ENCODE results near the gene CCDC190.

Gene CCDC190

GRCh38 chr1:162851341-162851740, 9.6 kb downstream of the CCDC190 start:
- H3K9ac ChIP-seq (ENCODE audit: low read length) = no peak overlapping the region
- H3K9me3 ChIP-seq (ENCODE audit: low read length) = no peaks in the 10 kb centered on the region
- no peaks in the 10 kb centered on the region for H3K36me3 ChIP-seq (ENCODE audit: insufficient read depth, low read length)
- H3K4me3 ChIP-seq (ENCODE audit: low read depth in 1 of 2, low read length in 2 of 2) = no peak overlapping the region
- no peaks in the 10 kb centered on the region for H3K4me1 ChIP-seq (ENCODE audit: insufficient read depth, low read length)
- no peak overlapping the region for H3K27ac ChIP-seq (ENCODE audit: low read depth, low read length)
- H3K27me3 ChIP-seq (ENCODE audit: control insufficient read depth in 1 of 2, insufficient read depth in 2 of 2, low read length in 2 of 2) = no peaks in the 10 kb centered on the region

- H3K4me1 ChIP-seq (ENCODE audit: insufficient read depth, low read length) = no peaks in the 10 kb centered on the region
- H3K9ac ChIP-seq (ENCODE audit: low read length) = no peak overlapping the region
Measured at GRCh38 chr1:162849711-162850110, 11.3 kb downstream of the CCDC190 start.

GRCh38 chr1:162847839-162848453, 13.0 kb downstream of the CCDC190 start:
- H3K36me3 ChIP-seq (ENCODE audit: insufficient read depth, low read length) = no peaks in the 10 kb centered on the region
- no peaks in the 10 kb centered on the region for H3K9me3 ChIP-seq (ENCODE audit: low read length)
- H3K9ac ChIP-seq (ENCODE audit: low read length) = no peak overlapping the region

More at GRCh38 chr1:162849711-162850110, 11.3 kb downstream of the CCDC190 start:
- Histone ChIP-seq H3K27ac (ENCODE audit: low read depth, low read length) (no peak overlapping the region), H3K9me3 (ENCODE audit: low read length) (no peaks in the 10 kb centered on the region), H3K27me3 (ENCODE audit: control insufficient read depth in 1 of 2, insufficient read depth in 2 of 2, low read length in 2 of 2) (no peaks in the 10 kb centered on the region), H3K36me3 (ENCODE audit: insufficient read depth, low read length) (no peaks in the 10 kb centered on the region), H3K4me3 (ENCODE audit: low read depth in 1 of 2, low read length in 2 of 2) (no peak overlapping the region)

GRCh38 chr1:162846256-162847212, 14.4 kb downstream of the CCDC190 start:
- no peaks in the 10 kb centered on the region for H3K9me3 ChIP-seq (ENCODE audit: low read length)
- no peaks in the 10 kb centered on the region for H3K4me1 ChIP-seq (ENCODE audit: insufficient read depth, low read length)
- H3K9ac ChIP-seq (ENCODE audit: low read length) = no peak overlapping the region
- H3K36me3 ChIP-seq (ENCODE audit: insufficient read depth, low read length) = no peaks in the 10 kb centered on the region
- no peak overlapping the region for H3K27ac ChIP-seq (ENCODE audit: low read depth, low read length)
- H3K27me3 ChIP-seq (ENCODE audit: control insufficient read depth in 1 of 2, insufficient read depth in 2 of 2, low read length in 2 of 2) = no peaks in the 10 kb centered on the region
- H3K4me3 ChIP-seq (ENCODE audit: low read depth in 1 of 2, low read length in 2 of 2) = no peak overlapping the region

More at GRCh38 chr1:162847839-162848453, 13.0 kb downstream of the CCDC190 start:
- Histone ChIP-seq H3K27me3 (ENCODE audit: control insufficient read depth in 1 of 2, insufficient read depth in 2 of 2, low read length in 2 of 2) (no peaks in the 10 kb centered on the region), H3K4me3 (ENCODE audit: low read depth in 1 of 2, low read length in 2 of 2) (no peak overlapping the region), H3K4me1 (ENCODE audit: insufficient read depth, low read length) (no peaks in the 10 kb centered on the region), H3K27ac (ENCODE audit: low read depth, low read length) (no peak overlapping the region)

DNA sequence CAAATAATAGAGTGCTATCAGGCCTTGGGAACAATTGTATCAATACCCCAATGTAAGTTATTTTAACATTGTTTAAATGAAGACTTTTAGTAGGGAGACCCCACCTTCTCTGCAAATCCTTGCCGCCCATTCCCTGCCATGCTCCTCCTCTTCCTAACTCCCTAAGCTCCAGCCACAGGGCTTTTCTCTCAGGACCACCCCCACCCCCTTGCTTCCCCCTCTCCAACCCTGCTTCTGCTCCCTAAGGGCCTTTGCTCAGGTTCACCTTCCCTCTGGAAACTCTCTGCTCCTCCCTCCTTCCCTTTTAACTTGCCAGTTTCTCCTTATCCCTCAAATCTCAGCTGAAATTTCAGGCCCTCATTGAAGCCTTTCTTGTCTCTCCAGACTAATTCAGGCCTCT, 16.8 kb downstream of the CCDC190 start:
- no peak overlapping the region for H3K9ac ChIP-seq (ENCODE audit: low read length)
- no peak overlapping the region for H3K27ac ChIP-seq (ENCODE audit: low read depth, low read length)
- no peaks in the 10 kb centered on the region for H3K4me1 ChIP-seq (ENCODE audit: insufficient read depth, low read length)
- no peaks in the 10 kb centered on the region for H3K9me3 ChIP-seq (ENCODE audit: low read length)
- H3K27me3 ChIP-seq (ENCODE audit: control insufficient read depth in 1 of 2, insufficient read depth in 2 of 2, low read length in 2 of 2) = no peaks in the 10 kb centered on the region
- H3K4me3 ChIP-seq (ENCODE audit: low read depth in 1 of 2, low read length in 2 of 2) = no peak overlapping the region
- H3K36me3 ChIP-seq (ENCODE audit: insufficient read depth, low read length) = no peaks in the 10 kb centered on the region

- Histone ChIP-seq H3K9me3 (ENCODE audit: low read length) (no peaks in the 10 kb centered on the region), H3K27me3 (ENCODE audit: control insufficient read depth in 1 of 2, insufficient read depth in 2 of 2, low read length in 2 of 2) (no peaks in the 10 kb centered on the region), H3K36me3 (ENCODE audit: insufficient read depth, low read length) (no peaks in the 10 kb centered on the region), H3K4me1 (ENCODE audit: insufficient read depth, low read length) (no peaks in the 10 kb centered on the region), H3K4me3 (ENCODE audit: low read depth in 1 of 2, low read length in 2 of 2) (no peak overlapping the region), H3K9ac (ENCODE audit: low read length) (no peak overlapping the region), H3K27ac (ENCODE audit: low read depth, low read length) (no peak overlapping the region)
Measured at GRCh38 chr1:162840250-162840839, 20.6 kb downstream of the CCDC190 start.

DNA sequence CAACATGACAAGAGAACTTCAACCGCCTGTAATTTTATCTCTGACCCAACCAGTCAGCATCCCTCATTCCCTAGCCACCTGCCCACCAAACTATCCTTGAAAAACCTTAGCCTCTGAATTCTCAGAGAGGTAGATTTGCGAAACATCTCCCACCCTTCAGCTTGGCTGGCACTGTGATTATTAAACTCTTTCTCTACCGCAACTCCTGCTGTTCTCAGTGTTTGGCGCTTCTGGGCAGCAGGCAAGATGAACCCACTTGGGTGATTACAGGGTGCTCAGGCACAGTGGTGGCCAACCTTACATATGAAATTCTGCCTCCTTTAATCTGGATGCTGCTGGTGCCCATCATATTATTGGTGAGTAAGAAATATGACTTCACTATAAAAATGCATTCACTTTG, 22.1 kb downstream of the CCDC190 start:
- Histone ChIP-seq H3K36me3 (ENCODE audit: insufficient read depth, low read length) (no peaks in the 10 kb centered on the region), H3K27me3 (ENCODE audit: control insufficient read depth in 1 of 2, insufficient read depth in 2 of 2, low read length in 2 of 2) (no peaks in the 10 kb centered on the region), H3K4me3 (ENCODE audit: low read depth in 1 of 2, low read length in 2 of 2) (no peak overlapping the region), H3K9ac (ENCODE audit: low read length) (no peak overlapping the region), H3K27ac (ENCODE audit: low read depth, low read length) (no peak overlapping the region), H3K9me3 (ENCODE audit: low read length) (no peaks in the 10 kb centered on the region), H3K4me1 (ENCODE audit: insufficient read depth, low read length) (no peaks in the 10 kb centered on the region)

- Histone ChIP-seq H3K9ac (ENCODE audit: low read length) (no peak overlapping the region), H3K27ac (ENCODE audit: low read depth, low read length) (no peak overlapping the region), H3K36me3 (ENCODE audit: insufficient read depth, low read length) (no peaks in the 10 kb centered on the region), H3K9me3 (ENCODE audit: low read length) (no peaks in the 10 kb centered on the region), H3K27me3 (ENCODE audit: control insufficient read depth in 1 of 2, insufficient read depth in 2 of 2, low read length in 2 of 2) (no peaks in the 10 kb centered on the region), H3K4me3 (ENCODE audit: low read depth in 1 of 2, low read length in 2 of 2) (no peak overlapping the region), H3K4me1 (ENCODE audit: insufficient read depth, low read length) (no peaks in the 10 kb centered on the region)
Measured at GRCh38 chr1:162835157-162835899, 25.6 kb downstream of the CCDC190 start.

DNA sequence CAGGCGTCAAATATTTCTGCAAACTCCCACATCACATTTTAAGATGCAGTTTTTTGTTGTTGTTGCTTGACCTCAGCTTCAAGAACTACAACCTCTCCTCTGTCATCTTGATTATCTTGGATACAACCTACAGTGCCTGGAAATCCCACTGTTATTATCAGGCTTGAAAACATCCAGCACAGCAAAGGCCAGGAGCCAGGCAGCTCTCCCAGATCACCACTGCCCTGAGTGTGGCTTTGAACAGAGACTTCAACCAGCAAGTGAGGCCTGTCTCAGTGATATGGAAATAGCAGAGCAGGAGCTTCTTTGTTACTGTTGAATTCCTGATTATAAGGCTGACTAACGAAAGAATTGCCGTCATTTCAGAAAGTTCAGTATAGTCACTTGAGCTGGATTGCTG, 28.5 kb downstream of the CCDC190 start:
- H3K27me3 ChIP-seq (ENCODE audit: control insufficient read depth in 1 of 2, insufficient read depth in 2 of 2, low read length in 2 of 2) = no peaks in the 10 kb centered on the region
- H3K9me3 ChIP-seq (ENCODE audit: low read length) = no peaks in the 10 kb centered on the region
- no peak overlapping the region for H3K9ac ChIP-seq (ENCODE audit: low read length)
- no peaks in the 10 kb centered on the region for H3K36me3 ChIP-seq (ENCODE audit: insufficient read depth, low read length)
- no peak overlapping the region for H3K4me3 ChIP-seq (ENCODE audit: low read depth in 1 of 2, low read length in 2 of 2)
- no peaks in the 10 kb centered on the region for H3K4me1 ChIP-seq (ENCODE audit: insufficient read depth, low read length)
- no peak overlapping the region for H3K27ac ChIP-seq (ENCODE audit: low read depth, low read length)

- H3K27me3 ChIP-seq (ENCODE audit: control insufficient read depth in 1 of 2, insufficient read depth in 2 of 2, low read length in 2 of 2) = no peaks in the 10 kb centered on the region
- no peak overlapping the region for H3K9ac ChIP-seq (ENCODE audit: low read length)
- no peaks in the 10 kb centered on the region for H3K36me3 ChIP-seq (ENCODE audit: insufficient read depth, low read length)
- H3K9me3 ChIP-seq (ENCODE audit: low read length) = no peaks in the 10 kb centered on the region
- H3K4me1 ChIP-seq (ENCODE audit: insufficient read depth, low read length) = no peaks in the 10 kb centered on the region
- H3K4me3 ChIP-seq (ENCODE audit: low read depth in 1 of 2, low read length in 2 of 2) = no peak overlapping the region
- H3K27ac ChIP-seq (ENCODE audit: low read depth, low read length) = no peak overlapping the region
Measured at GRCh38 chr1:162829268-162829667, 31.7 kb downstream of the CCDC190 start.
